OCI-LY7 (cell line): ENCODE data around the gene ATP2C2. TPM values are rescaled to one million over a fixed set of nuclear protein-coding genes. Genes with fewer than 3 reads are reported as not detected.

ENCODE experiments used
- BruUV-seq: library from RNA; stranded (reverse); fragments of 400-500 nt; replicated peaks from 2 replicates; lab custom pipeline; 2021; lab: Mats Ljungman, UMichigan
- CTCF ChIA-PET: fragments of 300-600 bp; sonication (Branson Sonifier 250); formaldehyde crosslinking; loops from one replicate; lab custom pipeline; 2022; ENCODE audit warnings: antibody characterized with exemption; ENCODE audit not compliant: unreplicated experiment; lab: Charles Lee
- POLR2A ChIA-PET: fragments of 300-600 bp; sonication (Branson Sonifier 250); formaldehyde crosslinking; loops from one replicate; lab custom pipeline; 2022; ENCODE audit warnings: antibody characterized with exemption; lab: Charles Lee
- DNase-seq: peaks from one replicate; pipeline ENCODE4 v3.0.0-alpha.2; 2015; ENCODE audit warnings: low spot score
- H2AFZ ChIP-seq: fragments of 200-600 bp; sonication (generic), shearing (Covaris generic); 2 replicates; pipeline ENCODE4 v1.6.1; 2014; ENCODE audit warnings: mild to moderate bottlenecking, antibody characterized with exemption, low read length, moderate library complexity
- H3K27ac ChIP-seq: fragments of 200-600 bp; sonication (generic); 2 replicates; pipeline ENCODE4 v1.5.1; 2014; ENCODE audit warnings: mixed run types, low read depth, mild to moderate bottlenecking, moderate library complexity, low read length, inconsistent platforms; ENCODE audit not compliant: poor library complexity, severe bottlenecking
- H3K36me3 ChIP-seq: fragments of 200-600 bp; sonication (generic); 2 replicates; pipeline ENCODE4 v1.6.1; 2014; ENCODE audit warnings: mild to moderate bottlenecking, antibody characterized with exemption, low read length, moderate library complexity, mixed read lengths; ENCODE audit not compliant: insufficient read depth
- H3K4me1 ChIP-seq: fragments of 200-600 bp; sonication (generic); 2 replicates; pipeline ENCODE4 v1.5.1; 2014; ENCODE audit warnings: mild to moderate bottlenecking, low read length; ENCODE audit not compliant: insufficient read depth, poor library complexity, severe bottlenecking
- H3K4me2 ChIP-seq: fragments of 200-600 bp; sonication (generic); 2 replicates; pipeline ENCODE4 v1.6.1; 2014; ENCODE audit warnings: mild to moderate bottlenecking, low read length
- H3K4me3 ChIP-seq: fragments of 200-600 bp; sonication (generic); 2 replicates; pipeline ENCODE4 v1.5.1; 2014; ENCODE audit warnings: mild to moderate bottlenecking, low read depth, low read length; ENCODE audit not compliant: poor library complexity, severe bottlenecking
- H3K79me2 ChIP-seq: fragments of 200-600 bp; sonication (generic); 2 replicates; pipeline ENCODE4 v1.6.1; 2016; ENCODE audit warnings: low read depth, mild to moderate bottlenecking, low read length, moderate library complexity, mixed read lengths; ENCODE audit not compliant: insufficient read depth
- H3K9me2 ChIP-seq: fragments of 200-600 bp; sonication (generic); 2 replicates; pipeline ENCODE4 v1.6.1; 2016; ENCODE audit warnings: mild to moderate bottlenecking, low read length, mixed read lengths; ENCODE audit not compliant: insufficient read depth
- H3K9me3 ChIP-seq: fragments of 200-600 bp; sonication (generic); 2 replicates; pipeline ENCODE4 v1.6.1; 2014; ENCODE audit warnings: mild to moderate bottlenecking, mixed run types, low read length, mixed read lengths
- H4K20me1 ChIP-seq: fragments of 200-600 bp; sonication (generic); 2 replicates; pipeline ENCODE4 v1.6.1; 2014; ENCODE audit warnings: mild to moderate bottlenecking, antibody characterized with exemption, low read length, moderate library complexity, mixed read lengths; ENCODE audit not compliant: insufficient read depth
- EZH2phosphoT487 ChIP-seq: fragments of 200-600 bp; sonication (generic); IDR thresholded peaks from 2 replicates; pipeline ENCODE4 v1.6.1; 2018; ENCODE audit warnings: low read depth, borderline replicate concordance, mild to moderate bottlenecking, mixed run types, antibody characterized with exemption, low read length, moderate library complexity, mixed read lengths
- intact Hi-C: fragments of 100-400 bp; cut with micrococcal nuclease; formaldehyde crosslinking; loops from one replicate; pipeline ENCODE4 v1.10.0; 2022; ENCODE audit not compliant: unreplicated experiment
- total RNA-seq, 2 experiments: library from RNA; depleted of rRNA in 1 of 2; stranded (reverse); fragments of >200 nt in 1 of 2; shearing (Covaris generic) in 1 of 2; gene quantifications; 2 replicates each; pipeline ENCODE4 v1.2.3, GENCODE V29; 2014 to 2022
- TF ChIP-seq, protein P1 (sequence below): fragments of 200-600 bp; sonication (generic); conservative IDR thresholded peaks from 2 replicates; pipeline ENCODE4 v1.5.1; 2014; ENCODE audit warnings: mild to moderate bottlenecking, antibody characterized with exemption, low read length, moderate library complexity, mixed read lengths

Gene ATP2C2
- total RNA-seq, 2 experiments from 2014 or later, result 0.66 TPM; not detected in 1

GRCh38 chr16:84378099-84378498 is 9.8 kb downstream of the ATP2C2 start:
- H3K4me2 ChIP-seq, result no peak overlapping the region
- no peaks in the 10 kb centered on the region for H3K36me3 ChIP-seq
- POLR2A ChIA-PET, result no interaction called here
- H2AFZ ChIP-seq, result no peak overlapping the region
- intact Hi-C loops, result no loop called here
- BruUV-seq, result no TSS peak
- no peaks in the 10 kb centered on the region for H3K9me2 ChIP-seq
- TF ChIP-seq, protein P1, sequence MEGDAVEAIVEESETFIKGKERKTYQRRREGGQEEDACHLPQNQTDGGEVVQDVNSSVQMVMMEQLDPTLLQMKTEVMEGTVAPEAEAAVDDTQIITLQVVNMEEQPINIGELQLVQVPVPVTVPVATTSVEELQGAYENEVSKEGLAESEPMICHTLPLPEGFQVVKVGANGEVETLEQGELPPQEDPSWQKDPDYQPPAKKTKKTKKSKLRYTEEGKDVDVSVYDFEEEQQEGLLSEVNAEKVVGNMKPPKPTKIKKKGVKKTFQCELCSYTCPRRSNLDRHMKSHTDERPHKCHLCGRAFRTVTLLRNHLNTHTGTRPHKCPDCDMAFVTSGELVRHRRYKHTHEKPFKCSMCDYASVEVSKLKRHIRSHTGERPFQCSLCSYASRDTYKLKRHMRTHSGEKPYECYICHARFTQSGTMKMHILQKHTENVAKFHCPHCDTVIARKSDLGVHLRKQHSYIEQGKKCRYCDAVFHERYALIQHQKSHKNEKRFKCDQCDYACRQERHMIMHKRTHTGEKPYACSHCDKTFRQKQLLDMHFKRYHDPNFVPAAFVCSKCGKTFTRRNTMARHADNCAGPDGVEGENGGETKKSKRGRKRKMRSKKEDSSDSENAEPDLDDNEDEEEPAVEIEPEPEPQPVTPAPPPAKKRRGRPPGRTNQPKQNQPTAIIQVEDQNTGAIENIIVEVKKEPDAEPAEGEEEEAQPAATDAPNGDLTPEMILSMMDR, result no peak
- no peak for TF ChIP-seq EZH2phosphoT487
- H4K20me1 ChIP-seq, result no peaks in the 10 kb centered on the region
- H3K4me3 ChIP-seq, result no peak overlapping the region
- H3K79me2 ChIP-seq, result no peaks in the 10 kb centered on the region
- no peaks in the 10 kb centered on the region for H3K4me1 ChIP-seq
- no peak for DNase-seq
- CTCF ChIA-PET, result no interaction called here
- no peak overlapping the region for H3K27ac ChIP-seq
- no peaks in the 10 kb centered on the region for H3K9me3 ChIP-seq

DNA sequence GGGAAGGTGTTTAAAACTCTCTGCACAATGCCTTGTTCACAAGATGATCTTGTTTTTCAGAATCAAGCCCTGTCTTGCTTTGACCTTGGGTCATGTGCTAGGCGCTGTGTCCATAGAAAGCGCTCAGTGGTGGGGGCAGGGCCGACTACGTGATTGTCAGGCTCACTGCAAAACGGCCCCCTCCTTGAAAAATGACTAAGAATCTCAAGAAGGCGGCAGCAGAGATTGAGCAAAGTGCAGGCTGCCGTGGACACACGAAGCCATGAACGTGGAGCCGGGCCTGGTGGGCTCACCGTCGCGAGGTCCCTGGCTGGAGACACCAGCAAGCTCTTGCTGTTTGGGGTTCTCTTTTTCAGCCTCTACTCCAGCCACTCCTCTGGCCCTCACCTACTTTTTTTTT is 10.2 kb downstream of the ATP2C2 start:
- Histone ChIP-seq H3K4me2 (no peak overlapping the region), H3K27ac (no peak overlapping the region), H3K4me1 (no peaks in the 10 kb centered on the region), H3K4me3 (no peak overlapping the region), H4K20me1 (no peaks in the 10 kb centered on the region), H2AFZ (no peak overlapping the region), H3K79me2 (no peaks in the 10 kb centered on the region), H3K9me2 (no peaks in the 10 kb centered on the region), H3K36me3 (no peaks in the 10 kb centered on the region), H3K9me3 (no peaks in the 10 kb centered on the region)
- TF ChIP-seq EZH2phosphoT487, result no peak
- TF ChIP-seq, protein P1, result no peak
- DNase-seq, result no peak
- ChIA-PET CTCF (no interaction called here), POLR2A (no interaction called here)
- intact Hi-C loops, result no loop called here
- BruUV-seq, result no TSS peak

GRCh38 chr16:84379008-84379708 is 10.8 kb downstream of the ATP2C2 start:
- ChIA-PET CTCF (no interaction called here), POLR2A (no interaction called here)
- H3K4me1 ChIP-seq, result no peaks in the 10 kb centered on the region
- no peaks in the 10 kb centered on the region for H3K36me3 ChIP-seq
- no peak for DNase-seq
- no peaks in the 10 kb centered on the region for H3K79me2 ChIP-seq
- no peaks in the 10 kb centered on the region for H4K20me1 ChIP-seq
- H3K4me2 ChIP-seq, result no peak overlapping the region
- TF ChIP-seq EZH2phosphoT487, result no peak
- TF ChIP-seq, protein P1, result no peak
- intact Hi-C loops, result no loop called here
- H3K9me2 ChIP-seq, result no peaks in the 10 kb centered on the region
- no peak overlapping the region for H3K4me3 ChIP-seq
- no peaks in the 10 kb centered on the region for H3K9me3 ChIP-seq
- no peak overlapping the region for H3K27ac ChIP-seq
- no peak overlapping the region for H2AFZ ChIP-seq
- BruUV-seq, result no TSS peak
